Esophagus squamous epithelium (tissue), 5 donors: ENCODE measurements around the gene IZUMO1. TPM values are rescaled to one million over a fixed set of nuclear protein-coding genes. Genes with fewer than 3 reads are reported as not detected.

Source experiments
- DNase-seq: peaks from one replicate; lab custom pipeline; 2025; lab: John Stamatoyannopoulos, UW
- H3K27ac ChIP-seq, 4 donors: fragments of 200-600 bp; sonication (generic); one replicate each; pipeline ENCODE4 v1.5.1; 2016 to 2019; ENCODE audit warnings: mild to moderate bottlenecking in 1 of 4
- H3K27me3 ChIP-seq, 4 donors: fragments of 200-600 bp; sonication (generic); 1 replicate in 3 of 4; 2 replicates in 1 of 4; pipeline versions ENCODE4 v1.5.1 to v1.6.0; 2017 to 2021; ENCODE audit warnings: antibody characterized with exemption in 1 of 4
- H3K36me3 ChIP-seq, 3 donors: fragments of 200-600 bp; sonication (generic); one replicate each; pipeline ENCODE4 v1.5.1; 2016 to 2019
- H3K4me1 ChIP-seq, 3 donors: fragments of 200-600 bp; sonication (generic); one replicate each; pipeline ENCODE4 v1.5.1; 2017 to 2019
- H3K4me3 ChIP-seq, 4 donors: fragments of 200-600 bp; sonication (generic); 1 replicate in 3 of 4; 2 replicates in 1 of 4; pipeline ENCODE4 v1.5.1; 2016 to 2019; ENCODE audit warnings: mild to moderate bottlenecking in 2 of 4, moderate library complexity in 1 of 4
- H3K9me3 ChIP-seq, 3 donors: fragments of 200-600 bp; sonication (generic); one replicate each; pipeline ENCODE4 v1.5.1; 2016 to 2019
- CTCF ChIP-seq, 6 experiments: fragments of 450-650 bp in 4 of 6; fragments of 200-600 bp in 2 of 6; sonication (generic) in 2 of 6; IDR thresholded peaks; one replicate each; pipeline ENCODE4 v1.5.1; 2016 to 2019; ENCODE audit warnings: antibody characterized with exemption in 6 of 6, mild to moderate bottlenecking in 4 of 6, moderate library complexity in 4 of 6
- POLR2A ChIP-seq, 4 donors: fragments of 450-650 bp; IDR thresholded peaks; one replicate each; pipeline ENCODE4 v1.6.1; 2017; ENCODE audit warnings: antibody characterized with exemption in 4 of 4, mild to moderate bottlenecking in 4 of 4, moderate library complexity in 3 of 4
- WGBS, 2 donors: methylation state at CpG; one replicate each; pipeline ENCODE4 v1.1.5; 2018; 5-methylcytosine and 5-hydroxymethylcytosine counted together
- intact Hi-C: fragments of 100-400 bp; cut with DNase I; formaldehyde crosslinking; loops from one replicate; pipeline ENCODE4 v1.15.0; 2022
- total RNA-seq, 4 donors: library from RNA; depleted of rRNA; stranded (reverse); fragments of >200 nt; gene quantifications; one replicate each; pipeline ENCODE4 v1.1.0, GENCODE V29; 2016
- donor health status: DM: yes; HTN: yes; CAD: no.

IZUMO1 gene
- total RNA-seq, 4 donors from 2014 or later, result 2.3 to 56.0 (median 5.0) TPM; not detected in 1

GRCh38 chr19:48749571-48750198, 3.0 kb upstream of the IZUMO1 start:
- Histone ChIP-seq H3K27ac (no peak overlapping the region), H3K36me3 (peaks cover 0 to 45% (median 0%) of the 10 kb centered on the region in 3 donors), H3K27me3 (peaks cover 0 to 48% (median 0%) of the 10 kb centered on the region in 4 donors), H3K4me3 (no peak overlapping the region), H3K9me3 (no peaks in the 10 kb centered on the region), H3K4me1 (peaks cover 12 to 43% (median 19%) of the 10 kb centered on the region in 3 donors)
- TF ChIP-seq CTCF (IDR thresholded peaks at IDR 0.05) (no peak), POLR2A (IDR thresholded peaks at IDR 0.05) (no peak)
- no peak for DNase-seq
- intact Hi-C loops, result no loop called here
- 80 to 92% methylated on average over 3 to 4 of the region's 4 CpGs for WGBS, 2 donors

- intact Hi-C loops, result no loop called here
- peaks cover 0 to 45% (median 0%) of the 10 kb centered on the region in 3 donors for H3K36me3 ChIP-seq
- peaks cover 3 to 27% (median 9%) of the 10 kb centered on the region in 3 donors for H3K4me1 ChIP-seq
- peak overlapping the region in 1 of 4 donors; percentile 75 for H3K27ac ChIP-seq
- no peaks in the 10 kb centered on the region for H3K9me3 ChIP-seq
- no peak for DNase-seq
- no peak overlapping the region for H3K4me3 ChIP-seq
- WGBS, 2 donors, result 85 to 86% methylated on average over 7 to 8 of the region's 8 CpGs
- peaks cover 0 to 23% (median 0%) of the 10 kb centered on the region in 4 donors for H3K27me3 ChIP-seq
- TF ChIP-seq POLR2A (IDR thresholded peaks at IDR 0.05), result no peak
- no peak for TF ChIP-seq CTCF (IDR thresholded peaks at IDR 0.05)
These were observed 599 bp downstream of the IZUMO1 start for GRCh38 chr19:48746110-48746509.

- Histone ChIP-seq H3K4me1 (peaks cover 8 to 30% (median 13%) of the 10 kb centered on the region in 3 donors), H3K27ac (no peak overlapping the region), H3K4me3 (no peak overlapping the region), H3K9me3 (no peaks in the 10 kb centered on the region), H3K36me3 (peaks cover 0 to 38% (median 0%) of the 10 kb centered on the region in 3 donors), H3K27me3 (peaks cover 0 to 16% (median 0%) of the 10 kb centered on the region in 4 donors)
- 39% methylated on average over 26 to 27 of the region's 33 CpGs for WGBS, 2 donors
- TF ChIP-seq POLR2A (IDR thresholded peaks at IDR 0.05) (no peak), CTCF (IDR thresholded peaks at IDR 0.05) (no peak)
- no peak for DNase-seq
- intact Hi-C loops, result no loop called here
These were observed 1.3 kb downstream of the IZUMO1 start for GRCh38 chr19:48745208-48745995.

- peaks cover 0 to 10% (median 0%) of the 10 kb centered on the region in 4 donors for H3K27me3 ChIP-seq
- WGBS, 2 donors, result 83% methylated on average over 10 to 11 of the region's 11 CpGs
- H3K4me1 ChIP-seq, result peaks cover 22 to 59% (median 31%) of the 10 kb centered on the region in 3 donors
- H3K4me3 ChIP-seq, result no peak overlapping the region
- no peak for DNase-seq
- intact Hi-C loops, result no loop called here
- H3K27ac ChIP-seq, result peak overlapping the region; percentile 49 to 87 (median 82)
- TF ChIP-seq POLR2A (IDR thresholded peaks at IDR 0.05) (no peak), CTCF (IDR thresholded peaks at IDR 0.05) (no peak)
- no peaks in the 10 kb centered on the region for H3K9me3 ChIP-seq
- H3K36me3 ChIP-seq, result peaks cover 0 to 8% (median 0%) of the 10 kb centered on the region in 3 donors
These were observed 4.6 kb downstream of the IZUMO1 start for GRCh38 chr19:48742096-48742495.
